GM21526 (cell line): Measurements from ENCODE around the gene SUMO3.

Source experiments
- ATAC-seq: cut with Tn5 transposase; IDR thresholded peaks from one replicate; pipeline ENCODE4 v1.9.1; 2021; ENCODE audit warnings: moderate library complexity; ENCODE audit not compliant: unreplicated experiment, low FRiP score

SUMO3 gene

GRCh38 chr21:44763050-44763378 lies 54.8 kb downstream of the SUMO3 start:
- no peak for ATAC-seq

GRCh38 chr21:44762221-44763049 lies 55.4 kb downstream of the SUMO3 start:
- ATAC-seq: no peak

- no peak for ATAC-seq
Observed at GRCh38 chr21:44761747-44762208, 56.1 kb downstream of the SUMO3 start.

- ATAC-seq: no peak
Observed at GRCh38 chr21:44761011-44761729, 56.7 kb downstream of the SUMO3 start.

- no peak for ATAC-seq
Observed at GRCh38 chr21:44760376-44760775, 57.5 kb downstream of the SUMO3 start.

GRCh38 chr21:44759628-44760285 lies 58.1 kb downstream of the SUMO3 start:
- ATAC-seq: no peak

- no peak for ATAC-seq
Observed at GRCh38 chr21:44758781-44759627, 58.9 kb downstream of the SUMO3 start.

GRCh38 chr21:44758141-44758561 lies 59.7 kb downstream of the SUMO3 start:
- ATAC-seq: no peak

GRCh38 chr21:44757731-44758130 lies 60.1 kb downstream of the SUMO3 start:
- ATAC-seq: no peak

GRCh38 chr21:44756423-44757185 lies 61.3 kb downstream of the SUMO3 start:
- ATAC-seq: no peak
